ENCODE data around the gene CEP95. TPM values are rescaled to one million over a fixed set of nuclear protein-coding genes. Genes with fewer than 3 reads are reported as not detected.
A peak's percentile ranks its signal among the peaks of the same experiment; 100 is the strongest.

Gene CEP95
- total RNA-seq, 6 experiments from 2014 or later: 9.0 to 13.0 (median 11.5) TPM

GRCh38 chr17:64580384-64581315, 73.9 kb downstream of the CEP95 start:
- Mint-ChIP-seq H3K4me3 (peak overlapping the region; percentile 35), H3K27ac (peak overlapping the region; percentile 82), H3K9me3 (no peaks in the 10 kb centered on the region), H3K27me3 (ENCODE audit: insufficient read depth) (peaks cover 9% of the 10 kb centered on the region), H3K4me1 (ENCODE audit: low read depth) (peaks cover 39% of the 10 kb centered on the region), H3K36me3 (ENCODE audit: low read depth) (peaks cover 43% of the 10 kb centered on the region)
- DNase-seq: peak; percentile 16
- TF ChIP-seq CTCF (IDR thresholded peaks at IDR 0.05): no peak

GRCh38 chr17:64583038-64583437, 76.3 kb downstream of the CEP95 start:
- Mint-ChIP-seq H3K27ac (peak overlapping the region; percentile 52), H3K9me3 (no peaks in the 10 kb centered on the region), H3K4me3 (no peak overlapping the region), H3K4me1 (ENCODE audit: low read depth) (peaks cover 40% of the 10 kb centered on the region), H3K27me3 (ENCODE audit: insufficient read depth) (peaks cover 9% of the 10 kb centered on the region), H3K36me3 (ENCODE audit: low read depth) (peaks cover 40% of the 10 kb centered on the region)
- DNase-seq: no peak
- TF ChIP-seq CTCF (IDR thresholded peaks at IDR 0.05): no peak

- H3K4me3 Mint-ChIP-seq: no peak overlapping the region
- no peak for TF ChIP-seq CTCF (IDR thresholded peaks at IDR 0.05)
- H3K9me3 Mint-ChIP-seq: no peaks in the 10 kb centered on the region
- peaks cover 43% of the 10 kb centered on the region for H3K36me3 Mint-ChIP-seq (ENCODE audit: low read depth)
- peaks cover 31% of the 10 kb centered on the region for H3K4me1 Mint-ChIP-seq (ENCODE audit: low read depth)
- no peak for DNase-seq
- H3K27ac Mint-ChIP-seq: no peak overlapping the region
- peaks cover 11% of the 10 kb centered on the region for H3K27me3 Mint-ChIP-seq (ENCODE audit: insufficient read depth)
Measured at GRCh38 chr17:64585146-64585545, 78.4 kb downstream of the CEP95 start.

Small RNA genes lying within 50 kb of the gene (microRNA-seq; reads per million reads assigned to microRNA genes)
- gene MIR3064 (9.3 reads per million, percentile 7 among the genes with 10 or more reads in this experiment), gene MIR5047 (not detected)

Other genes with a start within 250 kb of the CEP95 start
- gene TEX2, start 243.7 kb upstream of the CEP95 start, total RNA-seq (2021; fragmentation: NEBNext Ultra II Directional; extraction: Animal tissue kit (Norgen Biotek cat#: 25700)): 10 to 100 TPM; 41.2 to 58.7 (median 44.4) TPM
- under 1 TPM in 1 of 6 experiments, not detected in 5; 0.02 TPM for gene PECAM1, start 116.1 kb upstream of the CEP95 start, total RNA-seq (2021; fragmentation: NEBNext Ultra II Directional; extraction: Animal tissue kit (Norgen Biotek cat#: 25700))
- gene MILR1, start 57.9 kb upstream of the CEP95 start, total RNA-seq (2021; fragmentation: NEBNext Ultra II Directional; extraction: Animal tissue kit (Norgen Biotek cat#: 25700)): 1 to 10 TPM in 4 of 6 experiments, under 1 TPM in 2; 0.61 to 2.5 (median 1.5) TPM
- 10 to 100 TPM in 1 of 6 experiments, 1 to 10 TPM in 5; 6.5 to 11.8 (median 7.3) TPM for gene POLG2, start 9.9 kb upstream of the CEP95 start, total RNA-seq (2021; fragmentation: NEBNext Ultra II Directional; extraction: Animal tissue kit (Norgen Biotek cat#: 25700))
- 100 to 1,000 TPM; 537 to 635 (median 600) TPM for gene DDX5, start 688 bp upstream of the CEP95 start, total RNA-seq (2021; fragmentation: NEBNext Ultra II Directional; extraction: Animal tissue kit (Norgen Biotek cat#: 25700))
- 100 to 1,000 TPM in 3 of 6 experiments, 10 to 100 TPM in 3; 92.5 to 206 (median 99.1) TPM for gene SMURF2, start 155.3 kb downstream of the CEP95 start, total RNA-seq (2021; fragmentation: NEBNext Ultra II Directional; extraction: Animal tissue kit (Norgen Biotek cat#: 25700))